ENCODE data around the gene FOXJ1.

FOXJ1 gene

DNA sequence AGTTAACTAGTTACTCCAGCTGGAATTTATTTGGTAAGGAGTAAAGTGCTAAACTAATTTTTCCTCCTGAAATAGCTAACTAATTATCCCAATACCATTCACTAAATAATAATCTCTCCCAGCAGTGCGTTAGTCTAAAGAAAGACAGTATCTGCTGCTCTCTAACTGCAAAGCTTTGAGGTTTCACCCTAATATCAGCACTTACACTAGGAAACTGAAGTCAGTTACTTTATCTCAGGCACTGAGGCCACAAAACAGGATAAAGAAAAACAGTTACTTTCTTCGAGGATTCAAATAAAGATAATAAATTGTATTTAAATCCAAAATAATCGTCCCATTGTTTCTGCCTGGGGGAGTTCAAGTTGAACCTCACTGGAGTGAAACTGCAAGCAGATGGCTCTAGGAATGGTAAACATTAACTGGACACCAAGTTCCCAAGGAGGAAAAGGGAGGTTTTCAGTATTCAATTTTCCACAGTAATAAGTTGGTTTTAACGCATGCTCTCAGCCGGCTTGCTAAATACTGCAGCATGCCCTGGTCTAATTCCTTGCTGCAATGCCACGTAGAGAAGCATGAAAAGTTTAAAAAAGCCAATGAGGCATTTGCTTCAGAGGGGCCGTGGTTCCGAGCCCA is 20.0 kb upstream of the FOXJ1 start:
- DNase-seq (ENCODE audit: low read depth), result no peak

DNA sequence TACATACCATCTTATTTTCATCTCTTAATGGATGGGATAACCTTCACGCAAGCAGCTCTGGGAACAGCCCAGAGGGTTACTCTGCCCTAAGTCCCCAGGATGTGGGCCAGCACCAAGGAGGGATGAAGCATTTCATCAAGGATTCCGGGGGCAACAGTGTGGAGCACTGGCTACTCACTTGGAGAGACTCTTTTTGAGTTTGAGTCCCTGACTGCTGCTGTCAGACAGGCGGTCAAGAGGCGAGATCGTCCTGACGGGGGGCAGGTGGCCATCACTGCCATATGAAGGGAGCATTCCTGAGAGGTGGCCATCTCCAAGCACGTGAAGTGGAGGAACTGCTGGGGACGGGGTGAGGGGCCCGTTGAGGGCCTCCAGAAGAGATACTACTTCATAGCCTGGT is 18.1 kb upstream of the FOXJ1 start:
- no peak for DNase-seq (ENCODE audit: low read depth)

DNA sequence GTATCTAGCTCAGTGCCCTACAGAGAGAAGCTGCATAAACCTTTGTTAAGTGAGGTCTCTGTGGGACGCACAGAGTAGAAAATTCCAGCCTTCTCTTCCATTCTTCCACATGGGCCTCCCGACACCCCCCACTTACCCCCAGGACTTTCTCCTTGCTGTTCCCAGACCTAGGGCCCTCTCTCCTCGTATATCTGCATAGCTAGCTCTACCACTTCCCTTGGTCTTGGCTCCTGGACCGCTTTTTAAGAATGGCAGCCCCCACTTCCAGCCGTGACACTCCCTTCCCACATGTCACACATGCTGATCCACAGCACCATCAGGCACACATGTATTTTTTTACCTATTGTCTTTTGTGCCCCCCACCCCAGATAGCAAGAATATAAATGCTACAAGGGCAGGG is 16.7 kb upstream of the FOXJ1 start:
- no peak for DNase-seq (ENCODE audit: low read depth)

DNA sequence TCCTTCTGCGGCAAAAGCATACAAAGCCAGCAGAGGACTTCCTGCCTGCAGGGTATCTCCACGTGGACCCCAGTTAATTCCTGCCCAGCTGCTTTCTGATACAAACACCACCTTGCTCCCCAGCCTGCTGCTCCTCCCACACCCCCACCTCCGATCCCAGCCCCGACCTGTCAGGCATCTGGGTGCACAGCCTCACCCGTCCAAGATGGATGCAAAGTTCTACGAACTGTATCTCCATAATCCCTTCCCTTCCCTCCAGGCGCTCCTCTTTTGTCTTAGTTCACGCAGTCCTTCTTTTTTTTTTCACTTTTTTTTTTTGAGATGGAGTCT is 15.6 kb upstream of the FOXJ1 start:
- DNase-seq (ENCODE audit: low read depth), result no peak

DNA sequence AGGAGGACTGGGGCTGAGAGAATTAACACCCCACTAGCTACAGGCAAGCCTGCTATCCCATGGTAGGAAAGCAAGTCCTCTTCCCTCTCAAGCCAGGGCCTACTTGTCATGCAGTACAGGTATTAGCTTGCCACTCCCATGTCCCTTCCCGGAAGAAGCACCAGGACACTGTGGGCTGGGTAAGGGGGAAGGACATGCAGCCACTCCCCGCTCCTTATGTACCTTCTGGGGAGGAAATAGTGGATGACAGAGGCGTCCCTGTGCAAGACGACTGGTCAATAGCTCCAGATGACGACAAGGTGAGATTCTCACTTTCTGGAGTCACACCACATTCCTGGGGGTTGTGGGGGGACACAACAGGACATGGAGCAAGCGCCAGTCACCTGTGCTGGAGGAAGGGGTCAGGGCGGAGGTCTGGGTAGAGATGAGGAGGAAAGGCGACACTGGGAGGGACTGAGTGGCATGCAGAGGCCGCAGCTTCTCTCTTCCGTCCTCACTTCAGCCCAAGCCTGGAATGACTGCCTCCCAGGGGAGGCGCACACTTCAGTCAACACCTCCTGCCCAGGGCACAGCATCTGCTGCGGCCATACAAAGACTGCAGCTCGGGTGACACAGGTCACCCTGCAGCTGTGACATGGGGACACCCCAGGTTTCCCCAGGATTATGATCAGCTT is 15.1 kb upstream of the FOXJ1 start:
- DNase-seq (ENCODE audit: low read depth), result no peak

DNA sequence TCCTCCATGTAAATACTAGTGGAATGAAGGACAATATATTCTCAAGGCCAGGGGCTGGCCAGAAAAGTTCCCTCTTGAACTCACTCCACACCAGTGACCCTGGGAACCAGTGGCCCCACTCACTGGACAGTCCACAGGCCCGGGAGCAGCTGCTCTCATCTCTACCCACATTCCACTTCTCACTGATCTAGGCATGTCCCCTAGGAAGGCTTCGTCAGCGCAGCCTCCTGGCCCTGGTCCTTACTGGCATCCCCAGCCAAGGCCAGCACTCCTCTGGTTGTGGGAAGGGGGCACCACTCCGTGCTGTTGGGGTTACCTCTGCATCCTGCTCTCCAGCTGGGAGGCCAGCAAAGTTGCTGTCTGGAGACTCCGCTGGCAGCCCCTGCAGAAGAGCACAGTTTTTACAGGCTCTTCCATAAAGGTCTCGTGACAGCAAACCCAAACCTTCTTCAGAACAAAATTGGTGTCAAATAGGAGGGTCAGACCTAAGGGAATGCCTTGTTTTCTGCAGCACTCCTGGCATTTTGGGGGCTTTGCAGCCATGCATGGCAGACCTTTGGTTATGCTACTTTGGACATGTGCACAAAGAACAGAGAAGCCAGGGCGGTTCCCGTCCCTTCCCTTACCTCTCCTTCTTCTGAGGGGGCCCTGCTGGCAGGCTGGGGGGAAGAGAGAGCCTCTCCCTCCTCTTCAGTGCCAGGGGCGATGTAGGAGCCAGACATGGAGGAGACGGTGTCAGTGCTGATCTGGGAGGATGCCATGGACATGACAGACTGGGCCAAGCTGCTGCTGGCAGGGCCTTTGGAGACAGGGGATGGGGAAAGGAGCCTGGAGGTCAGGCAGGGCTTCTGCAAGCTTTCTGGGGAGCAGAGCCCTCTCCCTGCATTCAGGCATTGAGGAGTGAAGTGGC is 14.1 kb upstream of the FOXJ1 start:
- DNase-seq (ENCODE audit: low read depth), result no peak

DNA sequence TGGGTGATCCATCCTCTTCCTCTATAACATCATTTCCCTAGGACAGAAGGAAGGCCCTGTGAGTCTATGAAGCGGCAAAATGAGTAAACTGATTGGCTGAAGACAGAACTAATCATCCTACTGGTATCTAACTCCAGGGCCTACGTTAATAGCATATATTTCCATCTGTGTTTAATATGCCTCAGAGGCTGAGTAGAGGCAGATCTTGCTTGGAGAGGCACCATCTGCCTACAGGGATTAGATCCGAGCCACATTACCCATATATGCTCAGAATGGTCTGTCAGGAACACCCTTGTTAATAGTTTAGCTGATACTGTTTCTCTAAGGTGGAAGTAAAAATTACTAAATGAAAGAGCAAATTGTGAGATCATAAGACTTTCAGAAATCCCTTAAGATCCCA is 13.2 kb upstream of the FOXJ1 start:
- DNase-seq (ENCODE audit: low read depth), result no peak

DNA sequence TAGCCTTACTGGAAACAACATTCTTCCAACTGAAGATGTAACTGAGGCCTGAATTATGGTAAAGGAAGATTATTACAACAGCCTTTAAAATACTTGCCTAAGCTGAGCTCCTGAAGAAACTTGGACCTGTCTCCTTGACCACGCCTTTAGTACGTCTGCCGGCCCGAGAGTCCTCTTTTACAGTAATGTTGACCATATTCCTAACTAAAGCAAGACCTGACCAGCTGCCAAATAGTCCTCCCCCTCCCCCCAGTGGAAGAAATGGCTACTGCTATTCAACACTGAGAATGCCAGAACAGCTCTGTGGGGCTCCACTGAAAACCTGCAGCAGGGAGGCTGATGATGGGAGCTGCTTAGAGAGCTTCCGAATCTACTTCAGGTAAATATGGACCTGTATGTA is 12.6 kb upstream of the FOXJ1 start:
- peak; percentile 5 for DNase-seq (ENCODE audit: low read depth)

DNA sequence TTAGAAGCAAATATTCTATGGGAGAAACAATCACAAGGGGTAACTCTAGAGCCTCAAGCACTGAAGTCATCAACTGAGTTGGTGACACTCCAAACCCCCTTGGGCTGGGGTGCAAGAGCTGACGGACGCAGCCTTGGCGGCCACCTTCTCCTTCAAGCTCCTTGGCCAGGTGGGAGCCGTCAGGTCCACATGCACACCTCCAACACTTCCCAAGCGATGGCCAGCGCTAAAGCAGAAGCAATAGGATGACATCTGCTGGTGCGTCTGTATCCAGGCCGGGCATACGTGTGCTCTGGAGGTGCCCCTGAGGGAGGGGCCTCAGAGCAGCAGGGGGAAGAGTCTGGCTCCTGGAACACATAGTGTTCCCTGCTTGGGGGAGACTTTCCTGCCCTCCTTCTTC is 12.2 kb upstream of the FOXJ1 start:
- no peak for DNase-seq (ENCODE audit: low read depth)

DNA sequence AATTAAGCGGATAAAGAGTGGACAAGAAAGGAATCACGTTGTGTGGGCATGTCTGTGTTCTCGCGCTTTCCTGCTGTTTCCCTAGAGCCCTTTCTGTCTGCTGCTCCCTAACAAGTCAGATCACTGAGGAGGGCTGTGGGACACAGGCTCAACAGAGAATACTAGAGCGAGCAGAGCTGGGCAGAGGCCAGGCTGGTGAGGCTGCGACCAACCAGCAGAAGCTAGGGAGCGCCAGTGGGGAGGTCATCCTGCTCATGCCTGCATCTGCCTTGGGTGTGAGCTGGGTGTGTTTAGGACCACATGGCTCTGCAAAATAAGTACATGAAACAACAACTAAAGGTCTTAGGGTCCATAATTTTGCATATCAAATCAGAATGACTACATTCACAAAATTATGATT is 11.5 kb upstream of the FOXJ1 start:
- DNase-seq (ENCODE audit: low read depth), result no peak

DNA sequence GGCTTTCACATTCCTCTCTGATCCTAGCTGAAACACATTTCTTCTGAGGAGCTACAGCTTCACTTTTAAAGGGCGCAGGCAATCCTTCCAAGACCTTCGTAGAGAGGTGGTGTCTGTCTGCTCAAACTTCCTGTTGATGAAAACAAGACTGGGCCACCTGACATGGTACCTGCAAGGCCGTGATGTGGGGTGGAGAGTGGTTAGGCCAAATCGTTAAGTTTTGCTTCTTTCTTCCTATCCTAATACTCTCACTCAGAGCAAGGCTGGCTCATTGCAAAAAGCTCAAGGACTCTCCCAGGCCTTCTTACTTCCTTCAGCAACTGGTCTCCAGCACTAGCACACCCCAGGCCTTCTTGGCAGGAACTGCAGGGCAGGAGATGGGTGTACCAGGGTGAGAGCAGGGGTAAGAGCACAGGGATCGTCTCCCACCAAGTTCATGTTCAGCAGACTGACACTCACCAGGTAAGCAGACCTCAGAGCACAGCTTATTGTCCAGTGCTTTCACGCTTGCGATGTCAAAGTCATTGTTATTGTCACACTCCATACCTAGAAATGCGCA is 10.9 kb upstream of the FOXJ1 start:
- DNase-seq (ENCODE audit: low read depth), result no peak

DNA sequence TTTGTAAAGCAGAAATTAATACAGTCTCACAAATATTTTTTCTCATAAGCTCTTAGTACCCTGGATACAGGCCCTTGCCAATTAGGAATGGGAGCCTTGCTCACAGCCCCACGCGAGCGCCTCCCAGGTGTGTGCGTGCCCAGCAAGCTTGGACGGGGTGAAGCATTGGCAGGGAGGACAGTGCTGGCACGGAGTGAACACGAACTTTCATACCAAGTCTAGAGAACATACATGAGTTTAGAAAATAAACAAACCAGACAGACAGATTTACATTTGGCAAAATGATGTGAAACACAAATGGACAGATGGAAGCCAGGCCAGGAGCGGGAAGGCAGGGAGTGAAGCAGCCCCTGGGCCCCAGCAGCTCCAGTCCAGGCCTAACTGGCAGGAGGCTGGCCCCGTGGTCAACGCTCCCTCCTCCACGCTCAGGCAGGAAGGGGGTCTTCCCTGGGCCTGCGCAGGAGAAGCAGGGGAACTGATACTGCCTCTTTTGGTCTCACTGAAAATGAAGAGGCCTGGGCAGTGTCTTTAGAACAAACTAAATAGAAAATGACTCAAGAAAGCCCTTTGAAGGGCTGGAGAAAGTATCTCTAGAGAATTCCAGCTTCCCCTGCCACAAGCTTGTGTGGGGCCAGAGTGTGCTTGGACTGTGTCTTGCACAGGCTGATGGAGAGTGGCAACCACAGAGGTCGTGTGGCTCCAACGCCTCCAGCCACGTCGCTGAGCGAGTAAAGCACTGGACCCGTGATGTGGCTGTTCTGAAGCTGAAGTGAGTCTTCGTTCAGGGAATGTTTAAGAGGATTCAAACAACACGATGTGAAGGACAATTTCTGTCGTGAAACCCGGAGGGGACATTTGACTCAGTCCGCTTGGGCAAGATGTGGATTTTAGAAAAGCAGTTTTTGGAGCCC is 9.9 kb upstream of the FOXJ1 start:
- DNase-seq (ENCODE audit: low read depth), result no peak

DNA sequence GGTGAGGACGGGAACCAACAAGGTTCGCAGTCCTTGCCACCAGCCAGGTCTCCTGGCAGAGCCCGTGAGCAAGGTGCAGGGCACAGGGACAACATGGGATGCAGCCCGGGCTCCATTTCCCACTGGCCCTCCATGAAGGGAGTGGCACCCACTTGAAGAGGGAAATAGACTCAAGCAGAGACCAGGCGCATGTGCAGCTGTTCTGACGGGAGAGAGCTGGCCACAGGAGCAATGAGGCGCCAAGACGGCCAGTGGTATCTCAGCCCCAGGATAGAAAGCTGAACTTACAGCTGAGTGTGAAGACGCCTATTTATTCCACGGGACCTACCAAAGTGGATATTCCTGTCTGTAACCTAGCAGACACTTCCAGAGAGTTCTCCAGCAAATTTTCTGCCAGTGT is 8.2 kb upstream of the FOXJ1 start:
- DNase-seq (ENCODE audit: low read depth), result no peak

DNA sequence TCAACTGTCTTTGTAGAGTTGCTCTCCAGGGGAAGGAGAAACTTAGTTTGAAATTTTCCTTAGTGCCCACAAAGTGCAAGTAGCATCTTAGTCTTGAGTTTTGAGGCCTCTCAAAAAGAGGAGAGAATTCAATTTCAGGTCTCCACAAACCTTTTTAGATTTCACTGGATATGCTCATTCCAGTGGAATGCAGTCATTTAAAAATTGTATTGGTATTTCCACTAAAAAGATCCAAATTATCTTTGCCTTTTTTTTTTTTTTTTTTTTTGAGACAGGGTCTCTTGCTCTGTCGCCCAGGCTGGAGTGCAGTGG is 6.9 kb upstream of the FOXJ1 start:
- no peak for DNase-seq (ENCODE audit: low read depth)

DNA sequence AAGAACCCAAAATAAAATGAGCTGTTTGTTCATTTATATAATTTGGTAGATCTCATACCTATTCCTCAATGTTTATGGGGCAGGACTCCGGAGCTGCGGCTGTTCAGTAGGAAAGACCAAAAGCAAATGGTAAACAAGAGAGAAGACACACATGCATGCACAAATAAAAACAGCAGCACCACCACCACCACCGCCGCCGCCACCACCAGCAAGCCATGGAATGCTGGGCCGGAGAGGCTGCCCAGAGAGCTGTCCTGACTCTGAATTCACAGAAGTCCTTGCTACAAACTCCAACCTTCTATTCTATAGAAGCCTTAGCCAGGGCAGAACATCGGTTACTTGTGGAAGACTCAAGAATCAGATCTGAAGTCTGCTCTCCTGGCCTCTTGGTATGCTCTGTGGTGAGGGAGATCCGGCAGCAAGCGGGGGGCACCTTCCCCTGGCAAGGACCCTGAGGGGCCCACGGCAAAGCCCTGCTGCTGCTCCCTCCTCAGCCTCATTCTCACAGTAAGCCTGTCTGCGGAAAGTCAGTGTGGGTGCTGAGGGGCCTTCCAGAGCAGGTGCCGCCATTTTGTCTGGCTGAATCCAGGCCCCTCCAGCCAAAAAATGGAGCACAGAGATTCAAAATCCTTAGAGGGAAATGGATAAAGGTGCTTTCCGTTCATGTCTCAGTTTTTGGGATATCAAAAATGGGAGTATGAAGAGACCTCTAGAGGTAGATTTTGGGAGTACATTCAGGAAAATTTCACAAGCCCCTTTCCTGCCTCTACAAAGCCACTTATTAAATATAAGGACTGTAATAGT is 6.4 kb upstream of the FOXJ1 start:
- no peak for DNase-seq (ENCODE audit: low read depth)

DNA sequence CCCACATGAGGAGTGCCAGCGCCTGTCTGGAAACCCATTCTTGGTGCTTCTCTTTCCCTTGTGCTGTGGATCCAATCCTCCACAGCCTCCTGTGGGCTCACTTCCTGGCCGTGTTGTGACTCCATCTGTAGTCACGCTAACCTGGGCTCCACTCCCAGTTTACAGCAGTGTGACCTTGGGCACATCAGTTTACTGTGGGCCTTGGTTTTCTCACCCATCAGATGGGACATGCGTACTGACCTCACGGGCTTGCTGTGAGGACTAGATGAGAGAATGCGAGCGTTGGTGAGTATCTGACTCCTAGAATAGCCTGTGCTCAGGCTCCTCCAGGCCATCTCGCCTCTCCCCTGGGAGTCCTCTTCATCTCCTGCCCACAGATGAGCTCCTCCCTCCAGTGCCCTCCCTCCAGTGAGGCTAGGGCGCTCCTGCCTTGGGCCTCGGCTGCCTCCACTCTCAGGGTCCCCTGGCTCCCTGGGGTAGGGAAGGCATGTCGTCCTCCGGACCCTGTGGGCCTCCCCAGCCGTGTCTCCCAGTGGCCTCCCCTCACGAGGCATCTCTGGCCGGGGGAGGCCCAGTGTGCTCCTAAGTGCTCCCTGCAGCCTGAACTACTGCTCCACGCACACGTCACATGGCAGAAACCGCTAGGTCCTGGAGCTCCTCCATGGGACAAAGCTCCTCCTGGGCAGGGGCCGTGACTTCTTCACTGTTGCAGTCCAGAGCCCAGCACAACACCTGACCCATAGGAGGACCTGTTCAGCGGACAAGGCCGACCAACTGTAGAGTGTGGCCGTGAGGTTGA is 5.2 kb upstream of the FOXJ1 start:
- no peak for DNase-seq (ENCODE audit: low read depth)

DNA sequence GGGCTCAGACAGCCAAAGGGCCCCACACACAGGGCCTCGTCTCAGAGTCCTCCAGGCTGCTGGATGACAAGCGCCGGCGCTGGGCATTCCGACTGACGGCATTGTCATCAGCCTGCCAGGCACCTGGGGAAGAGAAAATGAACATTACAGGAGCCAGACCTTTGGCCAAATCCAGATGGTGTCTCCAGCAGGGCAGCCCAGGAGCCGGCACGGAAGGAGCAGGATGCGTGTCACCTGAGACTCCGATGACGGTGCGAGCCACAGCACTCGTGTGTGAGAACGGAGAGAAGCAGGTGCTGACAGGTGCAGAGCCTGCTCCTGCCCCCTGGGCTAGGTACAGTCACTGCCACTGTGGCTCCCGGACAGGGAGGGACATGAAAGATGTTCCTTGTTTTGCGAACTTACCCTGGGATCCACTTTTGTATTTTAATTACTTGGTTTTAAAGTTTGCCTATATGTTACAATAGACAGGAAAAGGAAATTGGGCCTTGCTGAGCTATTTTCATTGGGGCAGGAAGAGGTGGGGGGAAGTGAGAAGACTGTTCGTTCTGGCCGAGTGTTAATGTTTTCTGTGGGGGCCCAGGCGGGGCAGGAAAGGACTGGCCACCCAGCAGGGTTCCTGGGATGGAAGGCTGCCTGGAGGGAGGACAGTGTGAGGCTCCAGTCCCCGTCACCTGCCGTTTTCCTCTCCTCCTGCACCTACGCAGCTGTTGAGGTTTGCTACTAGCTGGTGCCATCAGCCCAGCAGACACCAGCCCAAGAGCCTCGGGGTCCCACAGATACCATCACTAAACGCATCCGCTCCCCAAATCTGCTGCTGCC is 4.4 kb upstream of the FOXJ1 start:
- DNase-seq (ENCODE audit: low read depth), result no peak

DNA sequence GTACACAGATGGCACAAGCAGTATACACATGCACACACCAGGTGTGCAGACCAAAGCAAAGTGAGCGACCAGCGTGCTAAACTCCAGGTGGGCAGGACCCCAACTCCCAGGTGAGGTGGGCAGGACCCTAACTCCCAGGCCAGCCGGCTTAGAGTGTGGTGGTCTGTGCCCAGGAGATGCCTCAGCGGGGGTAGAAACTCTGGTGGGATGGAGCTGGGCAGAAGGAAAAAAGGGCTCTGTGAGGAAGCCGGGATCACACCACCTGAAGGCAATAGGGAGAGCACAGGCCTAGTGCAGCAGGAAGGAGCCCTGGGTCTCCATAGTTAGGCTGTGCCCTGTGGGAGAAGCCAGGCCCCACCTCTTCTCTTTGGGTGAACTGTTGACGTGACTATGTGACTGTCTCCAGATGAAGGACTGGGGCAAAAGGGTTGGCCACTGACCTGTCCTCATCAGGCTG is 1.6 kb upstream of the FOXJ1 start:
- DNase-seq (ENCODE audit: low read depth), result no peak

DNA sequence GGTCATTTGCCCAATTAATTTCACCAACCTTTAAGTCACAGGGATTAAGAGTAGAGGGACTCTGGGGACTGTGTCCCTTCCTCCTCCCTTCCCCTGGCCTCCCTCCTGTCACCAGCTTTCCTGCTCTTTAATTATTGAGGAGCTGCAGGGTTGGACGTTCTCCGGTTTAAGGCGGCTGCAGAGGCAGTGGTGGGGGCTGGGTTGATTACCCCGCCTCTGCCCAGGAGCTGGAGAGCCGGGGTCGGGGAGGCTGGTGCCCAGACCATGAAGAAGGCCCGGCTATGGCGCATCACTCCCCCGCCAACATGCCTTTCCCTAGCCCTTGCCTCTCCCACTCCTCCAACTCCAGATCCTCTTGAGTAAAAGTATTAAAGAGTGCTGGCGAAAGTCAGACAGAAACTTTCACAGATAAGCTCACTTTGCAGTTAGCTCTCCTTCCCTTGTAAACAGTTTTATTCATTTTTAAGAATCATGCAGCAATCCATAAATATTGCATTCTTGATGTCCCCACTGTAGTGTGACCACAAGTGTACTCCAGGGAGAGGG is 1.1 kb upstream of the FOXJ1 start:
- DNase-seq (ENCODE audit: low read depth), result no peak
